Fibroblast of upper back skin (primary cell): Measurements from ENCODE around the gene CCDC57.
A peak's percentile ranks its signal among the peaks of the same experiment; 100 is the strongest.

Experiments
- DNase-seq: peaks from one replicate; pipeline ENCODE4 v3.0.0-alpha.2; 2013

CCDC57 gene

GRCh38 chr17:82245134-82246039 lies 32.7 kb upstream of the CCDC57 start:
- no peak for DNase-seq

DNA sequence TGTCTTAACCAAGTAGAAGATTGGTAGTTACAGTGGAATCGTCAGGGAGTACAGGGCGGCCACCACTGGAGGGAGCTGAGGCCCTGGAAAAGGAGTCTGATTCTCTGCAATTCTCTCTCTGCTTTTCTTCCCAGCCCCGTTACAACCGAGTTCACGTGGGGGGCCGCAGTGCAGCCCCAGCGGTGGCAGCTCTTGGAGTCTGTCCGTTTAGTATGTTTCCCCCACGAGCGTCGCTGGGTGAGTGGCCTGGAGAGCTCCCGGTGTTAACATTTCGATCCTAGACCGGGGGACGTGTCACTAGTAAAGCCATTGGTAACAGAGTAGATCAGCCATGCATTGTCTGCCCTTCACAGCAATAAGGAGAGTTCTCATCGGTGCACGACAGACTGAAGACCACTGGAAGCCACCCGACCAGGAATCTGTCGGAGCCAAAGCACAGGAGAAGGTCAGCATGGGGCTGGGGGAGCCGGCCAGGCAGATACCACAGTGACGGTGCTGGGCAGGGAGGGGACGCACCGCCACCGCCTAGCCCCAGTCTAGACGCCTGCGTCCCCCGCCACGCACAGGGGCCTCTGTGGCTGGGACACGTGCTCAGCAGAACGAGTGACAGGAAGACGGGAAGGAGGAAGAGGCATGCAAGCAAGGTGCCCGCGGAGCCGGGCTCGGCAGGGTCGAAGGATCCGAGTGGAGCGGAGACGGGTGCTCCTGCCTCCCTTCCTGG lies 31.9 kb upstream of the CCDC57 start:
- no peak for DNase-seq

GRCh38 chr17:82243648-82244412 lies 31.2 kb upstream of the CCDC57 start:
- no peak for DNase-seq

- DNase-seq, result peak; percentile 85
Observed at GRCh38 chr17:82242977-82243647, 30.5 kb upstream of the CCDC57 start.

- no peak for DNase-seq
Observed at GRCh38 chr17:82242698-82242976, 30.0 kb upstream of the CCDC57 start.

DNA sequence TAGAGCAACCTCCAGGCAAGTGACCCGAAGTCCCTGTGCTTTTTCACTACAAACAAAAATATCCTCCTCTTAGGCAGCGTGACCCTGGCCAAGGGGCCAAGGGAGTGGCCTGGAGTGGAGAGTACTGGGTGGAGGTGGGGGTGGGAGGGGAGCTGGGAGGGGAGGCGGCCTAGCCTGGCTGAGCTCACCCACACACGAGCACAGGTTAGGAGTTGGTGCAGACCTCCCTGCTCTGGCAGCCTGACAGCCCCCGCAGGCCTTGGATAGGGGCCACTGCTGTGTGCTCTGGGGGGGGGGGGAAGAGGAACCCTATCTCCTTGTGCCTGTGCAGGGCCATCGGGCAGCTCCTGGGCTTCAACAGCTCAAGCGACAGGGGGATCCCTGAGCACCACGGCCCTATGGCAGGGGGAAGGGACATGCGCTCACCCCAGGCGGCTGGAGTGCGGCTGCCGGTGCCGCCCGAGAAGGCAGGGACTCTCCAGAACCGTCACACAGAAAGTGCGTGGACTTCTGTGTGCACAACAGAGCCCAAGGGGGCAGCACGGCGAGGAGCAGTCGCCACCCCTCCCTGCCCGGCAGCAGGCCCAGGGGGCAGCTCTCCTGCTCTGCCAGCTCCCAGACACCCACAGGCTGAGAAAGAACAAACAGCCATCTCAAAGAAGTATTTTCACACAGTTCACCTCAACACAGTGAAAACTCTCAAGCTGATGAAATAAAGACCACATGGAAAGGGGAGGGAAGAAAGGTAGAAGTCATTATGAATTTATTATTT lies 29.5 kb upstream of the CCDC57 start:
- DNase-seq, result no peak

DNA sequence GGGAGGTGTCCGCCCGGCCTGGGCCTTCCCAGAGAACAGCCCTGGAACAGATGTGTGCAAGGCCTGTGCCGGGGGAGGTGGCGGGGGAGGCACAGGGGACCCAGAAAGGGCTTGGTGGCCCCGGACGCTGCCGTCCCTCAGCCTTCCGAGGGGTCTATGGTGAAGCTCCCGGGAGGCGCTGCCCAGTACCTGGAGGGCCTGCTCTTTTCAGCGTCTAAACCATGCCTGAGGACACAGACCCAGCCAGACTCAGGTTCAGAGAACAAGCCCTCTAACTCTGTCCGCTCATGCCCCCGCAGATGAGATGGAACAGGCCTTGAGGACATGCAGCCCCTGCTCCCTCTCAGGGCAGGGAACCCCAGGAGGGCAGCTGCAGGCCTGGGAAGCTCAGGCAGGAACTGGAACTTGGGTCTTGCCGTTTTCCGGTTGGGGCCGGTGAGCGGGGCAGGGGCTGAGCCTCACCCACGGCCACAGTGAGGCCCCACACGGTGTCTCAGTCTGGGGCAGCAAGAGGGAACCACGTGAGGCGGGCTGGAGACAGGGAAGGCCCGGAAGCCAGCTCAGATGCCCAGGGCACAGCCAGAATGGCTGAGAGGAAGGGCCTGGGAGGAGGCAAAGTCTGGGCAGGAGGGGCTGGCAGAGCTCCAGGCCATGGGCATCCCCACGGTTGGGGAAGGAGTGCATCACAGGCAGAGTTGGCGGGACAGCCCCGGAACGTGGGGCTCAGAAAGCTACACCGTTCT lies 28.7 kb upstream of the CCDC57 start:
- DNase-seq, result peak; percentile 45

- DNase-seq, result no peak
Observed at GRCh38 chr17:82240506-82241182, 28.0 kb upstream of the CCDC57 start.

DNA sequence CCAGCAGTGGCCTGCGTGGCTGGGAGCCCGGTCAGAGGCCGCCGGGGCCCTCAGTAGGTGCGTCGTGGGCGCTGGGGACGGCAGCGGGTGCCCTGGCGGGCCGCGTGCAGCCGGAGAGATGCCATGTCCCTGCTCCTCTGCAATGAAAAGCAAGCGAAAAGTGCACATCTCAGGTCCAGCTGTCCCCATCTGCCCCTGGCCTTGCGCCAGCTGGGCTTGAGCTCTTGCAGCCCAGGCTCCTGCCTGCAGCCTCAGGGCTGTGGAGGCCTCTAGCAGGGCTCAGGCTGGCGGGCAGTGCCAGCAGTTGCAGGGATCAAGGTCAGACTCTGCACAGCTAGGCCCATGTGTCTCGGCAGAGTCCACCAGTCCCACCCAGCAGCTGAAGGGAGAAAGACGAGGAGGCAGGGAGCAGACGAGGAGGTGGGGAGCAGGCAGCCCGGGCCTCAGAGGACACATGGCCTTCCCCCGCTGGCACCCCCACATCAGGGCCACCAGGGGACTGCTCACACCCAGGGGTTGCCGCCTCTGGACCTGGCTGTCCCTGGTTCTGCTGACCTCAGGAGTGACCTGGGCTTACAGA lies 27.4 kb upstream of the CCDC57 start:
- no peak for DNase-seq

DNA sequence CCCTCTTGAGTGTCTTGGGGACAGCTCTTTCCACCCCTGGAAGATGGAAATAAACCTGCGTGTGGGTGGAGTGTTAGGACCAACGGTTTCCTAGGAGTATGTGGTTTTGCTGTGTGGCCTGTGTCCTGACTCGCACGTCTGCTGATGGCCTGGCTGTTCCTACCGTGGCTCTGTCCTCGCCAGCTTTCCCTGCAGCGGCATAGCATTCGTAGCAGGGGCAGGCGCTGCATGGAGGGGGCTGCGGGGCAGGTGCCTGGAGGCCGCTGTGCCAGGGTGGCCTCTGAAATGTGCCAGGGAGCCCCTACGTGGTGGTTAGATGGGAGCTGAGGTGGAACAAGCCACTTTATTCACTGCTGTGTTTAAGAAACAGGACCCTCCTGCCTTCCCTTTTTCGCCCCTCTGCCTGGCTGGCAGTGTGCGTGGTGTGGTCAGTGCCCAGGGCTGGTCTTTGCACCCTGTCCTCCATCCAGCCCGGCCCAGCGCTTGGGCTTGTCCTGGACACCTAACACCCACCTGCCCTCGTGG lies 26.8 kb upstream of the CCDC57 start:
- DNase-seq, result no peak

DNA sequence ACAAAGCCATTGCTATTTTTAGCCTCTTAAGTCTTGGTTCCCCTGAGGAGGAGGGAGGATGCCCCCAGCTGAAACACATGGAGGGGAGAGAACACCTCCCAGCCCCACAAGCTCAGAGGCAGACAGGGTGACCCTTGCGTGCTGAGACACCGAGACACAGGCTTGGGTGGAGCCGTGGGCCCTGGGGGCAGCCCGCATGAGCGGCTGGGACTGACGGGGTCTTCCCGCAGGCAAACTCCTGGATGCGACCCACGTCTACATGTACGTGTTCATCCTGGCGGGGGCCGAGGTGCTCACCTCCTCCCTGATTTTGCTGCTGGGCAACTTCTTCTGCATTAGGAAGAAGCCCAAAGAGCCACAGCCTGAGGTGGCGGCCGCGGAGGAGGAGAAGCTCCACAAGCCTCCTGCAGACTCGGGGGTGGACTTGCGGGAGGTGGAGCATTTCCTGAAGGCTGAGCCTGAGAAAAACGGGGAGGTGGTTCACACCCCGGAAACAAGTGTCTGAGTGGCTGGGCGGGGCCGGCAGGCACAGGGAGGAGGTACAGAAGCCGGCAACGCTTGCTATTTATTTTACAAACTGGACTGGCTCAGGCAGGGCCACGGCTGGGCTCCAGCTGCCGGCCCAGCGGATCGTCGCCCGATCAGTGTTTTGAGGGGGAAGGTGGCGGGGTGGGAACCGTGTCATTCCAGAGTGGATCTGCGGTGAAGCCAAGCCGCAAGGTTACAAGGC lies 26.0 kb upstream of the CCDC57 start:
- peak; percentile 74 for DNase-seq

- no peak for DNase-seq
Observed at GRCh38 chr17:82237746-82238471, 25.3 kb upstream of the CCDC57 start.

DNA sequence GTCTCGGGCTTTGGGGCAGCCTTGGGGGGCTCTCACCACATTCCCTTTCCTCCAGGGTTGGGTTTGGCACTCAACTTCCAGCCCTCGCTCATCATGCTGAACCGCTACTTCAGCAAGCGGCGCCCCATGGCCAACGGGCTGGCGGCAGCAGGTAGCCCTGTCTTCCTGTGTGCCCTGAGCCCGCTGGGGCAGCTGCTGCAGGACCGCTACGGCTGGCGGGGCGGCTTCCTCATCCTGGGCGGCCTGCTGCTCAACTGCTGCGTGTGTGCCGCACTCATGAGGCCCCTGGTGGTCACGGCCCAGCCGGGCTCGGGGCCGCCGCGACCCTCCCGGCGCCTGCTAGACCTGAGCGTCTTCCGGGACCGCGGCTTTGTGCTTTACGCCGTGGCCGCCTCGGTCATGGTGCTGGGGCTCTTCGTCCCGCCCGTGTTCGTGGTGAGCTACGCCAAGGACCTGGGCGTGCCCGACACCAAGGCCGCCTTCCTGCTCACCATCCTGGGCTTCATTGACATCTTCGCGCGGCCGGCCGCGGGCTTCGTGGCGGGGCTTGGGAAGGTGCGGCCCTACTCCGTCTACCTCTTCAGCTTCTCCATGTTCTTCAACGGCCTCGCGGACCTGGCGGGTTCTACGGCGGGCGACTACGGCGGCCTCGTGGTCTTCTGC lies 24.6 kb upstream of the CCDC57 start:
- DNase-seq, result no peak

DNA sequence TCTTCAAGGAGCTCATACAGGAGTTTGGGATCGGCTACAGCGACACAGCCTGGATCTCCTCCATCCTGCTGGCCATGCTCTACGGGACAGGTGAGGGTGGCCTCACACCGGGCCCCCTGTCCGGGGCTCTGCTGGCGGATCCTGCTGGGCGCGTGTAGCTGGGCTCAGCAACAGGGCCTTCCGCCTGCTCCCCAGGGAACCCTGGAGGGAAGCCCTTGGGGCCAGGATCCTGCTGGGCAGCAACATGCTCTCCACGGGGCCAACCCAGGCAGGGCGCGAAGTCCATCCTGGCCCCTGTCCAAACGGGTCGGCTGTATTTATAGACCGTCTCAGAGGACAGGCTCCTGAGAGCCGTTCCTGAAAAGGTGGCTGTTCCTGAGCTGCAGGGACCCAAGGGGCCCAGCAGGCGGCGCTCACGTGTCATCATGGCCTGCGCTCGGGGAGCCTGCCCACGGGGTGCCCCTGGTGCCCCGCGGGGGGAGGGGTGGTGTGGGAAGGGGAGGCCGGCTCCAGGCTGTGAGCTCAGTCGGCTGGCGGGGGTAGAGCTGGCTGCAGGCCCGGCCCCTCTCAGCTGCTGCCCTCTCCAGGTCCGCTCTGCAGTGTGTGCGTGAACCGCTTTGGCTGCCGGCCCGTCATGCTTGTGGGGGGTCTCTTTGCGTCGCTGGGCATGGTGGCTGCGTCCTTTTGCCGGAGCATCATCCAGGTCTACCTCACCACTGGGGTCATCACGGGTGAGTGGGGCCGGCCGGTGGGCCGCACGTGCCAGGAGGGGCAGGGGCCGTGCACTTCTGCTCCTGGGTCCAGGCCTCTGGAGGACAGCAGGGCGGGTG lies 23.7 kb upstream of the CCDC57 start:
- peak; percentile 49 for DNase-seq

DNA sequence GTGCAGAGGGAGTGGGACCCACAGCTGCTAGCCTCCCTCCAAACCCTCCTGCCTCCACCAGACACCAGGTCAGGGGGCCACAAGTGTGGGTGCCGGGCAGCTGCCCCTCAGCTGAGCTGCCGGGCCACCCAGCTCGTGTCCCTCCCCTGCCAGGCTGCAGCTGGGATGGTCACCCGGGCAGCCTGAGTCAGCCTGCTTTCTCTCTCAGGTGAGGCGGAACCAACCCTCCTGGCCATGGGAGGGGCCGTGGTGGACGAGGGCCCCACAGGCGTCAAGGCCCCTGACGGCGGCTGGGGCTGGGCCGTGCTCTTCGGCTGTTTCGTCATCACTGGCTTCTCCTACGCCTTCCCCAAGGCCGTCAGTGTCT lies 23.1 kb upstream of the CCDC57 start:
- DNase-seq, result no peak

DNA sequence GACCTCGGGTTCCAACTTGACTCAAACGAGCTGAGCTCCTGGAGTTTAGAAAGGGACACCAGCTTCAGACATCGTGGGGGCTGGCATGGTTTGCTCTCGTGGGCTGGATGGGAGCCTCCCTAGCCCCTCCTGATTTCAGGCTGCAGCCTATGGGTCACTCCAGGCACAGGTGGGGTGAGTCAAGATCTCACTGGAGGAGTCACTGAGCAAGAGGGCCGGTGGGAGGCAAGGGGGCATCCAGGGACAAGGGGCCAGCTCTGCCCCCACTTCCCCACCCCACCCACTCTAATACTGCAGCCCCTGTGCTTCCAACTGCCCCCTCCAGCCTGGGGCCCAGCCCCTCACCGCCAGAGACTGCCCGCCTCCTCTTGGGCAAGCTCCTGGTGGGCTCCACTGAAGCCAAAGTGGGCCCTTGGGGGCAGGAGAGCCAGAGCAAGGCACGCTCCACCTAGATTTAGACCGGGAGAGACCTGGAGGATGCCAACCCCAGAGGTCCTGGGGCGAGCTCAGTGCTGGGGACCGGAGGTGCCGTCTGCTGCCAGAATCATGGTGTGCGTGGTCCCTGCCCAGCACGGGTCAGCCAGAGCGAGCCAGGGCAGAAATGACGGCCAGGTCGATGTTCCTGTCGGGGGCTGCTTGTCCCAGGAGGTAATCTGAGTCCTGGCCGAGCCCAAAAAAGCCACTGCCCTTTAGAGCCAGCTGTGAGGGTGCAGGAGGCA lies 22.6 kb upstream of the CCDC57 start:
- no peak for DNase-seq
